ENCODE measurements around the gene CACTIN. TPM values are rescaled to one million over a fixed set of nuclear protein-coding genes. Genes with fewer than 3 reads are reported as not detected.

Gene CACTIN
- total RNA-seq, 1 experiment from 2014 or later: 33.2 TPM

- no peak for DNase-seq (ENCODE audit: low read depth, low spot score)
- POLR2A ChIA-PET: no interaction called here
These were observed 51.3 kb downstream of the CACTIN start for GRCh38 chr19:3575260-3575741.

More at GRCh38 chr19:3575260-3575741, 51.3 kb downstream of the CACTIN start:
- Histone ChIP-seq H2AFZ (ENCODE audit: low read depth, low read length, poor library complexity, severe bottlenecking) (no peak overlapping the region), H3K4me2 (ENCODE audit: low read length) (peak overlapping the region; percentile 77; the same call in 1 of the 2 replicates), H3K27ac (ENCODE audit: low read depth, low read length) (peak overlapping the region; percentile 4; the same call in 1 of the 2 replicates), H3K27me3 (ENCODE audit: insufficient read depth, low read length) (no peaks in the 10 kb centered on the region), H3K9ac (ENCODE audit: low read length) (no peak overlapping the region), H3K4me1 (ENCODE audit: control insufficient read depth in 1 of 2, insufficient read depth in 2 of 2, low read length in 2 of 2) (peaks cover 23 to 70% of the 10 kb centered on the region in 2 experiments), H3K9me3 (ENCODE audit: control insufficient read depth in 1 of 2, insufficient read depth in 1 of 2, low read depth in 1 of 2, low read length in 2 of 2) (no peaks in the 10 kb centered on the region), H3K9me2 (ENCODE audit: insufficient read depth) (no peaks in the 10 kb centered on the region), H3K4me3 (replicated peaks in 1 of 2; ENCODE audit: low read depth in 1 of 2, low read length in 2 of 2) (no peak overlapping the region), H3K36me3 (ENCODE audit: control insufficient read depth in 1 of 2, insufficient read depth in 2 of 2, low read length in 2 of 2) (peaks cover 3 to 21% of the 10 kb centered on the region in 2 experiments; a peak in 2 of 4 replicates), H4K20me1 (ENCODE audit: insufficient read depth) (no peaks in the 10 kb centered on the region; the same call in 1 of the 2 replicates), H3K79me2 (ENCODE audit: insufficient read depth, low read length) (peaks cover 24% of the 10 kb centered on the region; the same call in 1 of the 2 replicates)
- RAD21 ChIA-PET (ENCODE audit: low non-redundant PET in 1 of 2, low total read pairs in 2 of 2, uncharacterized antibody in 2 of 2, unreplicated experiment in 2 of 2): interaction anchor here in 1 of 2 experiments (1.2 kb wide), 1 partner anchor 27 kb away, joined by 3 read pairs; no protein-coding TSS in a partner anchor
- intact Hi-C loops (cut with micrococcal nuclease): loop anchor here (1.0 to 10.0 kb wide), 2 partner anchors 30 to 630 kb away; no protein-coding TSS in a partner anchor
- TF ChIP-seq EGR1 (IDR thresholded peaks at IDR 0.05; ENCODE audit: low read depth) (no peak), RAD21 (IDR thresholded peaks at IDR 0.05; ENCODE audit: low read depth) (peak; percentile 75), CTCF (IDR thresholded peaks at IDR 0.05 in 2 of 3, conservative IDR thresholded peaks at IDR 0.05 in 1 of 3; ENCODE audit: borderline replicate concordance in 1 of 3, insufficient read depth in 1 of 3, low read depth in 2 of 3, low read length in 2 of 3) (peak in 2 of 3 experiments; percentile 52 to 63; a peak in 4 of 6 replicates), JUND (IDR thresholded peaks at IDR 0.05) (no peak)
- no TSS peak for BruUV-seq (replicated peaks)
- CTCF ChIA-PET: interaction anchor here (0.7 to 1.2 kb wide), 2 partner anchors 14 to 30 kb away, joined by 3 to 11 read pairs; no protein-coding TSS in a partner anchor
- ATAC-seq: no peak
